ENCODE data around the gene SNX33.
A peak's percentile ranks its signal among the peaks of the same experiment; 100 is the strongest.
"Not testable (repeated sequence)": the region's sequence is repeated elsewhere in the genome, so short reads cannot be mapped to it uniquely, and the experiment has no call there.

Gene SNX33

DNA sequence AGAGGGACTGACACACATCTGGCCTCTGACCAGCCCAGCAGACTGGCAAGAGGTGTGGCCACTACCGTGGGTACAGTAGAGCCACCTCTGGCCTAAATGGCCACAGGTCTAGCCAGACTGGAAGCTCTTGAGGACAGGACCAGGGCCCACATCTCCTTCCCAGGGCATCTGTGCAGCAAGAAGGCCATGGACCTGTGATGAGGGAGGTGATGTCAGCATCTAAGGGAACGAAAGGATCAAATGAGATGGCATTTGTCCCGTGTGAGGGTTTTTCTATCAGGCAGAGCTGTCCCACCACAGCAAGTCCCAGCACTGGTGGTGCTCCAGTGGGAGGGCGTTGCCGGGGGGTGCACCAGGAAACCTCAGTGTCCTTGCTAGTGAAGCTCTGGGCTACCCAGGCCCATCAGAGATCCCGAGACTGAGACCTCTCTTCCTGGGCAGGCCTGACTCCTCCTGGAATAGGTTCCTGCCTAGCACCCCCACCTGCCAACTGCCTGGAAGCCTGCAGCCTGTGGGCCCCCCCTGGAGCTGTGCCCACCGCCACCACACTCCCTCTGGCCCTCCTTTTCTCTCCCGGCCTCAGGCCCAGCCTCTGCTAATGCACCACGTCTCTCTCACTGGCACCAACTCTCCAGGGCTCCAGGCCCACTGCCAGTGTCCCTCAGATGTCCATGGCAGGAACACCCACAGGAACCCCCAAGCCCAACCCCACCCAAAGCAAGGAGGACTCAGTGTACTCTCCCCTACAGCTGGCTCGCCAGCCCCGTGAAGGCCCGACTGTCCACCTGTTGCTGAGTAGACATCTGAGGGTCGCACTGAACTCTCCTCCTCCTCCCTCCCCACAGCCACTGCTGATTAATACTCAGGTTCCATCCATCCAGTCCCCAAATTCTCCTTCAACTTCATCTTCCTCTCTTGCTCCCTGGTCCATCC is 53.6 kb downstream of the SNX33 start:
- not testable (repeated sequence) for DNase-seq

DNA sequence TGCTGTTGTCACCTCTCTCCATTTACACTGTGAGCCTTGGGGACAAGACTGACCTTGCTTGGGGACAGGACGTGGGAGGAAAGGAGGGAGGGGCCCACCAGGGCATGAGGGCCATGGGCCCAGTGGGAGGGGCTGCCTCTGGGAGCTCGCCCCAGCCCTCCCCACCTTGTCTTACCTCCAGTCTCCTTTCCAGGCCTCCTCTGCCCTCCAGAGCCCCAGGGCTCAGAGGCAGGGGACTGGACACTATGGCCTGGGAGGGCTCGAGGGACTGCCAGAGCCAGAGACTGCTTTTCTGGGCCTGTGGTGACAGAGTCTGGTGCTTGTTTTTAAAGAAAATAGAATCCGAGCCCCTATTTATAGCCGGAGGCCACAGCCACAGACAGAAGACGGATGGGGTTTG is 54.7 kb downstream of the SNX33 start:
- no peak for DNase-seq

DNA sequence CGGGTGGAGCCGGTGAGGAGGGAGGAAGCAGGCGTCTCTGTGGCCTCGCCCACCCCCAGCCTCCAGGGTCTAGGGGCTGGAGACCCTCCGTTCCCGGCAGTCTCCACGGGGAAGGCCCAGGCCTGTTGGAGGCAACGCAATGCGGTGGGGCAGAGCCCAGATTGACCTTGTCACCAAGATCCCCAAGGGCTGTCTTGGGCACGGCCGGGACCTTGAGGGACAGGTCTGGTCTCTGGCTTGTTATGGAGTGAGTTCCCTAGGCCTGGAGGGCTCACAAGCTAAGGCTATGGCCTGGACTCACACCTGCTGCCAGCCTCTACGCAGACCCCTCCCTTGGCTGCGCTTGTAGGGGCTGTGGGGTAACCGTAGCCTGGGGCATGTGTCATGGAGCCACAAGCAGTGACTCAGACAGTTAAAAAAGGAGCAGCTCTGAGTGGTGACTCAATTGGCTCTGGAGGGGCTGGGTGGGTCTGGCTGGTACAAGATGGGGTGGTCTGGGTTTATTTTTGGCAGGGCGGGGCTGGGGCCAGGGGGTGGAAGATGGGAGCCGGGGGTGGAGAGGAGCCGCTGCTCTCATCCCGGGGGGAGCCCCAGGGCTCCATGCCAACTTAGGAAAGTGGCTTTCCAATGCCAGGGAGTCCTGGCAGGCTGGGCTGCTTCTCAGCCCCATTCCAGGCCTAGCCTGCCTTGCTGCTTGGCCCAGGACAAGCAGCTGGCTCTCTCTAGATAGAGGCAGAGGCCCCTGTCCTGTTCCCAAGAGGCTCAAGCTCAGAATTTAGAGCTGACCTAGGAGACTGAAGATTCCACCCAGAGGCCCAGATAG is 55.9 kb downstream of the SNX33 start:
- DNase-seq, result not testable (repeated sequence)

DNA sequence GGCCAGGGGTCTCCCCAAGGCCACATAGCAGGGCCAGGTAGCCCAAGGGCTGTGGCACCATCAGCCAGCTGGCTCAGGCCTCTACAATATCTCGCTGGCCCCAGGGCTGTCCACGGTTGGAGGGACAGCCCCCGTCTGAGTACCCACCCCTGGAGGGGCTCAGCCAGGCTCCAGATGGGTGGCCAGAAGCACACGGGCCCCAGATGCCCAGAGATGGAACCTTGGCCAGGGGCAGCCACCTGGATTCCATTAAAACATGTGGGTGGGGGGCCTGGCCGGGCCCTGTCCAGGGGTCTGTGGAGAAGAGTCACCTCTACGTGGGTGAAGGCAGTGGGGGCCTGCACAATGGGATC is 56.5 kb downstream of the SNX33 start:
- DNase-seq, result no peak

DNA sequence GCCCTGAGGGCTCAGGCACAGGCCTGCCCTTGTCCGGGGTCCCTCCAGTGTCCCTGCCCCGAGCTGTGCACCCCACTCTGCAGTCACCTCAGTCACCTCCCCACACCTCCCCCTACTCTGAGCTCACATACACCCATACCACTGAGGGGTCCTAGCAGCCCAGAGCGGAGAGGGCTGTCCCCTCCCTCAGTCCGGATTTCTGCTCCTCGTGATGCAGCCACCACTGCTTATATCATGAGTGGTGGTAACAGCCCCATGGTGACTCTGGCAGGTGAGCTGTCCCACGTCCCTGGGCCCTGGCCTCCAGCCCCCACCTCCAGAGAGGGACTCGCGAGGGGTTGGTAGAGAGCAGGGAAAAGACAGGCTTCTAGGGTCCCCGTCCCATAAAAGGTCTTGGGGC is 56.9 kb downstream of the SNX33 start:
- DNase-seq, result no peak

DNA sequence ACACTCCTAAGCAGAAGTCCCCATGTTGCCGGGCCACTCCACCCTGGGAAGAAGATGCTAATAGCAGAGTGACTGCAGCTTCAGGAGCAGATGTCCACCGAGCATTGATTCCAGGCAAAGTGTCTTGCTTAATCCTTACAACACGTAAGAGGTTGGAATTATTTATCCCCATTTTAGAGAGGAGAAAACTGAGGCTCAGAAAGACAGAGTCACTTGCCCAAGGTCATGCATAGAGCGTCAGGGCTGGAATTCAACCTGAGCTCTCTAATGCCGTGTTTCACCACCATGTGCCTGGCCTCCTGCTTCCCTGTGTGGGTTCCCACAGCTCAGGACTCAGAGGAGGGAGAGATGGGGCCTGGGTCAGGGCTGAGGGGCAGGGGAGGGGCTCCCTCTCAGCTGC is 57.7 kb downstream of the SNX33 start:
- not testable (repeated sequence) for DNase-seq

DNA sequence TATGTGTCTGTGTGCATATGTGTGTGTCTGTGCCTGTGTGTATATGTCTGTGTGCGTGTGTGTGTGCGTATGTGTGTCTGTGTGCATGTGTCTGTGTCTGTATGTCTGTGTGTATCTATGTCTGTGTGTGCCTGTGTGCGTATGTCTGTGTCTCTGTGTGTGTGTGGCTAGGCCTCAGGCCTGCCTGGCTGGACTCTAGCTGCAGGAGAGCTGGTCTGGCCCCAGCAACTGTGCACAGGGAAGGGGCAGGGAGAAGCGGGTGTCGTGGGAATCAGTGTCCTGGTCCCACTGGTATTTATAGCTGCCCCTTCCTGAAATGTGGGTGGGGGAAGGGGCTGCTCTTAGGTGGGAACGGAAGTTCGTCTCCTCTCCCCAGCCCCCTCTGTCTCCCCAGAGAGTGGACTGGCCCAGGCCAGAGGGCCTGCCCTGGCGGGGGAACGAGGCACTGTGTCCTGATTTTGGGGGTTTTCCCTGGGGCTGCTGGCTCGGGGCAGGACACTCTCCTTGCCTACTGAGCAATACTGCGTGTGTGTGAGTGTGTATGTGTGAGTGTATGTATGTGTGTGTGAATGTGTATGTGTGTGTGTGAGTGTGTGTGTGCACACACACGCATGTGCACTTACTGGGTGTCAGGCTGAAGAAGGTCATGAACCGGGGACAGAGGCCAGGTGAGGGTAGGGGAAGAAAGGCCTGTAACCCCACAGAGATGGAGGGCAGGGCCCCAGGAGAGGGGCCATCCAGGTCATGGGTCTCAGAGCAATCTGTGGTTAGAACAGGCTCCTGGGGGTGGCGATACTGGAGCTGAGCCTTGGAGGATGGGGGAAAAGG is 58.4 kb downstream of the SNX33 start:
- no peak for DNase-seq

DNA sequence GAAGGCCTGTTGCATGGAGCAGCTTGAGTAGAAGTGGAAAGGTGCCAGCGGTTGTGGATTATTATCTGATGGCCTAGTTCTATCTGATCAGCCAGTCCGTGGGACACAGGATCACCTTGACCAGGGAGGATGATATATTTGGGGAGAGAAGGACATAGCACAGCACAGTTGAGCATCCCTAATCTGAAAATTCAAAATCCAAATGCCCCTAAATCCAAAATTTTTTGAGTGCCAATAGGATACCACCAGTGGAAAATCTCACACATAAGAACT is 58.9 kb downstream of the SNX33 start:
- no peak for DNase-seq

DNA sequence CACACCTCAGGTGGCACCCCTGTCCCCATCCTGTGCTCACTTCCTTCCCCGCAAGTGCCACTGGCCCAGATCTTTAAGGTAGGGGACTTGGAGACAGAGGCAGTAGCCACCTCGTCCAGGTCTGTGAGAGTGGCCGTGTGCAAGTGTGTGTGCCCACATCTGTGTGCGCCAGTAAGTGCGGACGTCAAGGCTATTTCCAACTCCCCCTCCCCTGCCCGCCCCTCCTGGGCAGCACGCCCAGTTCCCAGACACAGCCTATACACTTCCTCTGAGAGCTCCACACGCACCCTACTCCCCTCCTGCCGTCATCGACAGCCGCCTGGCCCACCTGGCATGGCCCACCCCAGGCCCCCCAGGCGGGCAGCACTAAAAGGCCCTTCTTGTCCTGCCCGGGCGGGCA is 61.7 kb downstream of the SNX33 start:
- peak; percentile 94 for DNase-seq

DNA sequence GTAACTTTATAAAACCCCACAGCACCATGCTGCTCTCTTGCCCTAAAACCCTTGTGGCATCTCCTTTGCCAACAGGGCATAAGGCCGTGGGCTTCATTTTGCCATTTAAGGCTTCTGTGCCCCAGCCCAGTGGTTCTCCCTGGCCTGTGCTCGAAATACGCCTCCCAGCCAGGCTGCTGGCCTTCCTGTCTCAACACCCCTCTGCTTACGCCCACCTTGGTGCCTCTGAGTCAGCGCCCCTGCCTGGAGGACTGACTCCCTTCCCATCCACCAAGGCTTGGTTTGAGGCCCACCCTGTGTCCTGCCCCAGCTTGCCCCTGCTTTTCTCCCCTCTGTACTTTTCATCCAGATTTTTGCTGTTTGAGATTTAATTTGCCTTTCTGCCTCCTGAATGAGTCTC is 63.2 kb downstream of the SNX33 start:
- DNase-seq, result not testable (repeated sequence)

DNA sequence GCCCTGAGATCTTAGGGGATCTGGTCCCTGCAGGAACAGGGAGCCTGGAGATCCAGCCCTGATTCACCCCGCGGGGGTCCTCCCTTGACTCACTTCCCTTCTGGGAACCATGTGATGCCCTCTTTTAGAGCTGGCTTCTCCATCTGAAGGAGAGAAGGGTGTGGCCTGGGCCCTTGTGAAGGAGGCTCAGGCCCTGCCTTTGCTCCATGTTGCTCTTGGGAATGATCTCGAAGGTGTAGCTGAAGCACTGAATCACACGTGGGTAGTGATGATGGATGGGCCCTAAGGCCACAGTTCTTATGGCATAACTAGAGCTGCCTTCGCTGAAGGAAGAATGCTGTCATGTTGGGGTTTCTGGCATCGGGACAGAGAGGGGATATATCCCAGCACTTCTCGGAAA is 63.8 kb downstream of the SNX33 start:
- not testable (repeated sequence) for DNase-seq

All from left hindlimb (tissue), 1 donor.